T47D (cell line): ENCODE data around the gene IGSF21.
A peak's percentile ranks its signal among the peaks of the same experiment; 100 is the strongest.

Experiments used
- DNase-seq, 2 experiments: peaks; one replicate each; pipeline versions ENCODE4 v3.0.0 to v3.0.0-alpha.2; 2011 to 2012; ENCODE audit warnings: low read depth in 1 of 2, low spot score in 1 of 2
- JUND ChIP-seq: IDR thresholded peaks from 2 replicates; pipeline ENCODE4 v1.6.1; 2012; ENCODE audit warnings: low read depth
- in situ Hi-C: cut with HindIII; loops from 2 replicates; pipeline ENCODE4 v1.10.0; 2016; ENCODE audit warnings: low sequenced_read_pairs, low pct_unique_long_range_greater_than_20kb

Gene IGSF21

DNA sequence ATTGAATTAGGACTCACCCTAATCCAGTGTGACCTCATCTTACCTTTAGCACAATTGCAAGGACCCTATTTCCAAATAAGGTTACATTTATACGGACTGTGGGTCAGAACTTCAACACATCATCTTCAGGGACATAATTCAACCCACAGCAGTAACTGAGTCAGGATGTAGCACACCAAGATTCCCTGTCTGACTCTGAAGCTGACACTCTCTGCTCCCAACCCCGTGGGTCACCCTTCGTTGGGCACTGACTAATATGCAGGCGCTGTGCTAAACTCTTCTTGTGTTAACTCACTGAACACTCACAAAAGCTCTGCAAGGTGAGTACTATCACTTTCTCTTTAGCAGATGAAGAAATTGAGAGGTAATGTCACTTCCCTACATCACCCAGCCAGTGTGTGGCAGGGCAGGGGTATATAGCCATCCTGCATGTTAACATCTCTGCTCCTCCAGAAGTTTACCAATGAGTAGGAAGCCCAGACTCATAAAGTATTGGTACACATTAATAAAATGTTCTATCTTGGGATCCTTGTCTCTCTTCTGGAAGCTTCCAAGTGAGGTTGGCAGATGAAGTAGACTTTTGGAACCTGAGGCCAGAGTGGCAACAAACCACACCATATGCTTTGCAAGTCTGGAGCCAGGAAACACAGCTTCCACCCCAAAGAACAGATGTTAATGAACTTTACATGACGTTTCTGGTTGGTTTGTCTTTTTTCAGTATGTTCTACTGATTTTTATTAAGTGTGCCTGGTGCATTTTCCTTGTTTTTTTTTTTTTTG, 233.9 kb downstream of the IGSF21 start:
- no peak for DNase-seq
- no peak for TF ChIP-seq JUND
- in situ Hi-C loops, result no loop called here

DNA sequence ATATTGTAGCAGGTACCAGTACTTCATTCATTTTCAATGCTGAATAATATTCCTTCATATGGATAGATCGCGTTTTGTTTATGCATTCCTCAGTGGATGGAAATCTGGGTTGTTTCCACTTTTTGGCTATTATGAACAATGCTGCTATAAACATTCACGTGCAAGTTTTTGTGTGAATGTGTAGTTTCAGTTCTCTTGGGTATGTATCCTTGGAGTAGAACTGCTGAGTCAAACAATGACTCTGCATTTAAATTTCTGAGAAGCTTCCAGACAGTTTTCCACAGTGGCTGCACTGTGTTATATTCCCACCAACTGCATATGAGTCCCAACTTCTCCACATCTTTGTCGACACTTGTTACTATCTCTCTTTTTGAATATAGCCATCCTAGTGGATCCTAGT, 235.1 kb downstream of the IGSF21 start:
- in situ Hi-C loops, result no loop called here
- no peak for DNase-seq
- no peak for TF ChIP-seq JUND

DNA sequence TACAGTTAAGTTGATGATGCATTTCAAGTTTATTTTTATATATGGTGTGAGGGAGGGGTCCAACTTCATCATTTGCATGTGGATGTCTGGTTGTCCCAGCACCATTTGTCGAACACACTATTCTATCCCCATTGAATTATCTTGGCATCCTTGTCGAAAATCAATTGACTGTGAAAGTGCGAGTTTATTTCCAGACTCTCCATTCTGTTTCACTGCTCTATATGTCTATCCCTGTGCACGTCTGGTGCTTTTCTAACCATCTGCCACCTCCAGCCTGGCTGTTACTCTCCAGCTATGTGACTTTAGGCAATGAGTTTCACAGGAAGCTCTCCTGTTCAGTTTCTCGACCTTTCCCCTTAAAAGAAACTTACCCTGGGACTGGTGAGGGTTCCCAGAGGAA, 236.0 kb downstream of the IGSF21 start:
- TF ChIP-seq JUND, result no peak
- in situ Hi-C loops, result no loop called here
- no peak for DNase-seq

DNA sequence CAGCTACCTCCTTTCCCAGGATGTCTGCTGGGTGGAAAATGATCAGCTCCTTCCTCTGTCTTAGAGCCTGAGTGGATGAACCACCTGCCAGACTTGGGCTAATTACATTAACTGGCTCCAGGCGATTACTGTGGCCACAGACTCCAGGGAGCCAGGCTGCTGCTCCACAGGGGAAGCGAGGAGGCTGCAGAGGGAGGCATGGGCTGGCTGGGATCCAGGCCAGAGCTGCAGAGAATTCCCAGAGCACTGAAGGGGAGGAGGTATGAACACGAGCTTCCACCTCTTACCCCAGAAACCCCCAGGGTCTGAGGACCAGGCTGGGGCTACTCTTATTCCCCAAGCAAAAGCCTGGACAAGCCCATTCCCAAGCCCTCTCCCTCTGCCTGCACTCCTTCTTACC, 237.2 kb downstream of the IGSF21 start:
- peak in 1 of 2 experiments; percentile 37 for DNase-seq
- in situ Hi-C loops, result no loop called here
- TF ChIP-seq JUND, result no peak

DNA sequence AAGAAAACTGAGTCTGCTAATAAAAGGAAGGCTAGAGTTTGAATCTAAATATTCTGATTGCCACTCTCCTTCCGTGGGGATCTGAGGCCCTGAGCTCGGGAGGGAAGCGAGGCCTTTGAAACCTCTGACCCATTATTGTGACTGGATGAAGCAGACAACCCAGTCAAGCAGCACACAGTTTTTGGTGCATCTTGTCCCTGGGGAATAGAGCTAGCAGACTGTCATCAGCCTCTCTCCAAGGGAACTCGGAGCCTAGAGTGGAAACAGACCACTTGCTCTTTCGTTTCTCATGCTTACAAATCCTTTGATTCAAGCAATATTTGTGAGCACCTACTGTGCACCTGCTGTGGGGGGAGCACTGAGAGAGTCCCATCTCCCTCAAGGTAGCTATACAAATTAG, 240.0 kb downstream of the IGSF21 start:
- in situ Hi-C loops, result no loop called here
- no peak for TF ChIP-seq JUND
- no peak for DNase-seq

DNA sequence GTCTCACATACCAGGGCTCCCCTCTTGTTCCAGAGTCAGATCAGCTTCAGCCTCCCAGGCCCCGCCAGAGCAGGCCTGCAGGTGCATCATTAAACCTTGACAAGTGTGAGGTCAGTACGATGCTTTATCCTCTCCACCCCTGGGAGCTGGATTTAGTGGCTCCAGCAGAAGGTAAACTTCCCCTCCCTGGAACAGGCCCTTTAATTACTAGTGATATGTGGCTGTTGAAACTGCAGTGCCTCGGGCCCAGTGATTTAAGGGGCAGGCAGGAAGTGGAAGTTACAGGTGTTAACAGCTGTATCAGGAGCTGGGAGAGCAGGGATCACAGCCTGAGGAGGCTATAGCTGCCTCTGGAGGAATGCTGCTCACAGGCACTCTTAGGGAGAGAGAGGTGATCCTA, 240.8 kb downstream of the IGSF21 start:
- in situ Hi-C loops, result no loop called here
- TF ChIP-seq JUND, result no peak
- no peak for DNase-seq

DNA sequence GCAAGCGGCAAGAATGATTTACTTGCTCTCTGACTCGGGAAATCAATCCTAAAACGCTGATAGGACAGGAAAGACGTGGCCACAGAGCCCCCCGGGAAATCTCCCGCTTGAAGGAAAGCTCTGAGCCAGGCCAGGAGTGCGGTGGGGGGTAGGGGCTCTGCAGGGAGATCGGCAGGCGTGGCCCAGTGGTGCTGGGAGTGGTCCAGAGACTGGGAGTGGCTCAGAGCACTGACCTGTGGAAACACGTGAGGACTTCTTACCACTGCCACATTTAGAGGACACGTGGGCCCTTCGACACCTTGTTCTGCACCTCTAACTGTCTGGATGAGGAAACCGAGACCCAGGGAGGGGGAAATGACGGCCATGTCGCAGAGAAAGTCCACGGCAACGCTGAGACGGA, 243.1 kb downstream of the IGSF21 start:
- in situ Hi-C loops, result no loop called here
- TF ChIP-seq JUND, result no peak
- no peak for DNase-seq

DNA sequence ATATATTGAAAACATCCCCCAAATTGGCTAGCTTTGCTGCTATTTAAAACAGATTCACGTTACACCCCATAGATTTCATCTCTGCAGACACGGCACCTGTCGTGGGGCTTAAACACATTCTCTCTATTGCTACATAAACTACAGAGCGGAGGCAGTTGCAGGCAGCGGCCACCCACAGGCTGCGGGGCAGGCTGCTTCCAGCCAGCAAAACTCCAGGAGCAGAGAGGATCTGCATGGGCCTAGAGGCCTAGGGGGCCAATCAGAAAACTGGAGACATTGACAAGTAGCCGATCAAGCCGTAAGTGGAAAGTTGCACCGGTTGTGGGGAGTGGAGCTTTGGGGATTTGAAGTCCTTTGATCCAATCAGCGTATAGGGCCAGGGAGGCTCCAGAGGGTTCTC, 244.1 kb downstream of the IGSF21 start:
- in situ Hi-C loops, result no loop called here
- no peak for TF ChIP-seq JUND
- no peak for DNase-seq

DNA sequence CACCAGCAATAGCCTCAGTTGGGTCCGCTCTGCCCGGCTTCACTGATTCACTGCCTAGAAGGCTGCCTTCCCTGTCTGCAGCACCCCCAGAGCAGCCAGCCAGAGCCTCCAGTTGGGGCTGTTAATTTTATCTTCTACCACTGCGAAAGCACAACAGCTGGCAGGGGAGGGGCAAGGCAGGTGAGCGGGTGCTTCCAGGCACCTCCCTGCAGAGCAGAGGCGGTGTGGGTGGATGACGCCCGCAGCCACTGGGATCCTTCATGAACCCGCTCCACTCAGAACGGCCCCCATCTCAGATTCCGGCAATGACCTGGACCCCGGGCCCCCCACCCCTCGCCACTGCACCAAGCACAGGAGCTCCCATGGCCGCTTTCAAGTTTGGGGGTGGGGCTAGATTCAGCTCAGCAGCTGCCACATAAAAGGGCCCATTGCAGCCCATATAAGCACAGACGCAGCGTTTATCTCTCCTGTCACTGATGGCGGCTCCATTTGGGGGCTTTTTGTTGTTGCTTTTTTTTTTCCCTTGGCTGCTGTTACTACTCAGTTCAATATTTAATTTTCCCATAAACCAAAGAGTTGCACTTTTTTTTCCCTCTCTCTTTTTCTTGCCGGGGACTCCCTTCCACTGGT, 245.2 kb downstream of the IGSF21 start:
- TF ChIP-seq JUND, result no peak
- no peak for DNase-seq
- in situ Hi-C loops, result no loop called here

DNA sequence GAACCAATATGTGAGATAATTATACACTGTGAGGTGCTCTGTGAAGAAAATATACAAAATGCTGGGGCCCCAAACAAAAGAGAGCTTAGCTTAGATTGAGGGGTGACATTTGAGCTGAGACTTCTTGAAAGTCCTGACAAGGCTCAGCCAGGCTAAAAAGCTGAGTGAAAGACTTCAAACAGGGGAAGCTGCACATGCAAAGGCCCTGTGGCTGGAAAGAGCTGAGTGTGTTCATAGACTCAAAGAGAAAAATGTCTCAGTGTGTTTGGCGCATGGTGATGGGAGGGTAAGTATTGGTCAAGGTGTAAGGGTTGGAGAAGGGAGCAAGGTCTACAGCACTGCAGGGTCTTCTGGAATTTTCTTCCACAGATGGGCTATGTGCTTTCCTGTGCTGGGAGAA, 245.9 kb downstream of the IGSF21 start:
- TF ChIP-seq JUND, result no peak
- in situ Hi-C loops, result no loop called here
- DNase-seq, result no peak

DNA sequence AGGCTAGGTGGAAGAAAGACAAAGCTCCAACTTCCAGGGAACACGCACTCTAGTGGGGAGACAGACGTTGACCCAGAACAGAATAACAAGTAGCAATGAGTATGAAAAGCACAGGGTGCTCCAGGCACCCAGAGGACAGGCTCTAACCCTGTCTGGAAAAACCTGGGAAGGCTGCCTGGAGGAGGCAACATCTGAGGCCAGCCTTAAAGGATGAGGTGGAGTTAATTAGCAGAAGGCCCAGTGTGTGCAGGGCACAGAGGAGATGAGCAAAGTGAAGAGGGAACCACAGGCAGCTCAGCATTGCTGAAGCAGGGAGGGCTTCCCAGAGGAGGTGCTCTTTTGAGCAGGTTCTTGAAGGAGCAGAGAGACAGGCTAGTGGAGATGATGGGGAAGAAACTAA, 246.4 kb downstream of the IGSF21 start:
- in situ Hi-C loops, result no loop called here
- no peak for TF ChIP-seq JUND
- no peak for DNase-seq

DNA sequence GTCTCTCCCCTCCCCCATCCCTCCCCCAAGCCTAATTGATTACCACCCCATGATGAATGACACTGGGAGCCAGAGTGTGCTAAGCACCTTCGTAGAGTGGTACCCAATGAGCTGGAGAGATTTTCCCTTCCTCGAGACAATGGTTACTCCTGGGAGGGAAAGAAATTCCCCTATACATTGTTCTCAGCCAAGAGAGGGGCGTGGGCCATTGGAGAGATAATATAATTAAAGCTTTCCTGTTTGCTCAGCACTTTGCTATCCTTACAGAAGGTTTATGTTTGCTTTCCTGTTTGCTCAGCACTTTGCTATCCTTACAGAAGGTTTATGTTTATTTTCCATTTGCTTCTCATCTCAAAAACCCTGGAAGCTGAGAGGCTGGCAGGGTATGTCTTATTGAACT, 247.0 kb downstream of the IGSF21 start:
- no peak for TF ChIP-seq JUND
- in situ Hi-C loops, result no loop called here
- no peak for DNase-seq

DNA sequence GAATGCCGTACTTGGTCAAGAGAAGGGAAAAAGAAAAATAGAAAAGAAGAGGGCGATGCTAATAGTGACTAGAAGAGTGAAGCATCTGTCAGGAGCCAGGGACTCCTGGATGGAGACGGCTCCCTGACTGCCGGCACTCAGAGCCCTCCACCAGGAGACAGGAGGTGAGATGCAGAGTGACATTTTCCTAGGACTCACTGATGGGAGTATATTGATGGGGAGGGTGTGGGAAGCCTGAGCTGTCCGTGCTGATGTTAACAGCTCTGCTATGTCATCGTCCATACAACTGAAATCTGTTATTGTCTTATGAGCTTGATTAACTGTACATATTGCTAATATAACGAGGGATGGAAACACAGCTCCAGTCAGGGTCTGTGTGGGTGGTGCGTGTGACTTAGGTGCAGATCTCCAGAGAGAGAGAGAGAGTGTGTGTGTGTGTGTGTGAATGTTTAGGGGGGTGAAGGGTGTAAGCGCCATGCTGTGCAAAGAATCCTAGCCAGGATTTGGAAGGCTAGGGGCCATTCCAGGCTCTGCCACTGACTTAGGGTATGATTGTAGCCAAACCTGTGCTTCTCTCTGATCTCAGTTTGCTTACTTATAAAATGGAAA, 250.1 kb downstream of the IGSF21 start:
- TF ChIP-seq JUND, result no peak
- DNase-seq, result no peak
- in situ Hi-C loops, result no loop called here
